ENCODE results near the gene KLHL6. TPM values are rescaled to one million over a fixed set of nuclear protein-coding genes. Genes with fewer than 3 reads are reported as not detected.

Gene KLHL6
- polyA plus RNA-seq, 1 of the 3 experiments (the other 2 are of a cell fraction) = not detected

- CTCF ChIA-PET = interaction anchor here (0.6 kb wide), 1 partner anchor 130 kb away, joined by 3 read pairs; no protein-coding TSS in a partner anchor
- Histone ChIP-seq H3K4me2 (no peak overlapping the region), H3K9ac (no peak overlapping the region), H3K9me2 (no peaks in the 10 kb centered on the region), H3K27me3 (ENCODE audit: insufficient read depth) (peaks cover 7% of the 10 kb centered on the region; the same call in 1 of the 2 replicates), H3K36me3 (replicated peaks in 1 of 2; ENCODE audit: control insufficient read depth in 1 of 2, insufficient read depth in 2 of 2, low read length in 1 of 2) (no peaks in the 10 kb centered on the region), H4K20me1 (ENCODE audit: insufficient read depth) (no peaks in the 10 kb centered on the region), H3K79me2 (ENCODE audit: insufficient read depth) (no peaks in the 10 kb centered on the region), H3F3A (replicated peaks; ENCODE audit: insufficient read depth) (no peaks in the 10 kb centered on the region), H3K4me3 (ENCODE audit: low read depth in 2 of 2, low read length in 1 of 2) (no peak overlapping the region), H3K27ac (ENCODE audit: low read depth in 2 of 2, low read length in 1 of 2) (no peak overlapping the region), H2AFZ (ENCODE audit: low read depth) (no peak overlapping the region), H3K4me1 (ENCODE audit: control insufficient read depth in 1 of 2, insufficient read depth in 2 of 2, low read depth in 1 of 2, low read length in 1 of 2) (peaks cover 0 to 29% of the 10 kb centered on the region in 2 experiments; a peak in 1 of 4 replicates), H3K9me3 (no peaks in the 10 kb centered on the region)
- POLR2A ChIA-PET = no interaction called here
- DNase-seq = no peak
- WGBS (ENCODE audit: low lambda C conversion rate) = 77% methylated on average over 17 of the region's 17 CpGs
- TF ChIP-seq USF2 (IDR thresholded peaks at IDR 0.05; ENCODE audit: borderline replicate concordance, low read depth, low read length) (no peak), EP300 (IDR thresholded peaks at IDR 0.05; ENCODE audit: borderline replicate concordance in 1 of 2, low read depth in 1 of 2, low read length in 1 of 2) (no peak), JUND (IDR thresholded peaks at IDR 0.05) (no peak), EZH2phosphoT487 (IDR thresholded peaks at IDR 0.05; ENCODE audit: borderline replicate concordance, low read depth) (no peak), NRF1 (IDR thresholded peaks at IDR 0.05; ENCODE audit: low read depth, low read length) (no peak), GABPA (IDR thresholded peaks at IDR 0.05; ENCODE audit: low read depth) (no peak), RCOR1 (IDR thresholded peaks at IDR 0.05; ENCODE audit: low read length) (no peak), TCF12 (IDR thresholded peaks at IDR 0.05) (no peak)
Observed at GRCh38 chr3:183579967-183580900, 24.7 kb upstream of the KLHL6 start.

- CTCF ChIA-PET = no interaction called here
- no peak for DNase-seq
- WGBS (ENCODE audit: low lambda C conversion rate) = 28% methylated on average over 3 of the region's 3 CpGs
- Histone ChIP-seq H4K20me1 (ENCODE audit: insufficient read depth) (no peaks in the 10 kb centered on the region), H3K36me3 (replicated peaks in 1 of 2; ENCODE audit: control insufficient read depth in 1 of 2, insufficient read depth in 2 of 2, low read length in 1 of 2) (no peaks in the 10 kb centered on the region), H3K27ac (ENCODE audit: low read depth in 2 of 2, low read length in 1 of 2) (no peak overlapping the region), H2AFZ (ENCODE audit: low read depth) (no peak overlapping the region), H3K79me2 (ENCODE audit: insufficient read depth) (no peaks in the 10 kb centered on the region), H3K4me2 (no peak overlapping the region), H3K9me2 (no peaks in the 10 kb centered on the region), H3K27me3 (ENCODE audit: insufficient read depth) (peaks cover 7% of the 10 kb centered on the region; the same call in 1 of the 2 replicates), H3K9ac (no peak overlapping the region), H3F3A (replicated peaks; ENCODE audit: insufficient read depth) (no peaks in the 10 kb centered on the region), H3K4me3 (ENCODE audit: low read depth in 2 of 2, low read length in 1 of 2) (no peak overlapping the region), H3K9me3 (no peaks in the 10 kb centered on the region), H3K4me1 (ENCODE audit: control insufficient read depth in 1 of 2, insufficient read depth in 2 of 2, low read depth in 1 of 2, low read length in 1 of 2) (peaks cover 0 to 9% of the 10 kb centered on the region in 2 experiments; a peak in 1 of 4 replicates)
- POLR2A ChIA-PET = no interaction called here
- no peak for TF ChIP-seq USF2 (IDR thresholded peaks at IDR 0.05; ENCODE audit: borderline replicate concordance, low read depth, low read length)
- no peak for TF ChIP-seq MAX (IDR thresholded peaks at IDR 0.05; ENCODE audit: low read depth)
- TF ChIP-seq NRF1 (IDR thresholded peaks at IDR 0.05; ENCODE audit: low read depth, low read length) = no peak
- TF ChIP-seq IRF3 (IDR thresholded peaks at IDR 0.05; ENCODE audit: low read depth, low read length) = no peak
- TF ChIP-seq RAD21 (IDR thresholded peaks at IDR 0.05; ENCODE audit: low read length) = no peak
- TF ChIP-seq FOSL2 (IDR thresholded peaks at IDR 0.05; ENCODE audit: borderline replicate concordance, low read depth) = no peak
- TF ChIP-seq RFX5 (IDR thresholded peaks at IDR 0.05; ENCODE audit: low read length) = no peak
- TF ChIP-seq MEF2A (IDR thresholded peaks at IDR 0.05; ENCODE audit: borderline replicate concordance, low read depth) = no peak
- no peak for TF ChIP-seq MXI1 (IDR thresholded peaks at IDR 0.05; ENCODE audit: low read depth, low read length)
- TF ChIP-seq SMC3 (IDR thresholded peaks at IDR 0.05; ENCODE audit: low read depth, low read length) = no peak
- TF ChIP-seq USF1 (IDR thresholded peaks at IDR 0.05; ENCODE audit: borderline replicate concordance, low read depth) = no peak
- no peak for TF ChIP-seq YY1 (IDR thresholded peaks at IDR 0.05; ENCODE audit: low read depth)
Observed at GRCh38 chr3:183578179-183578578, 22.7 kb upstream of the KLHL6 start.

Measured in SK-N-SH (cell line).